GM12878 (cell line): Measurements from ENCODE around the gene GGT7. TPM values are rescaled to one million over a fixed set of nuclear protein-coding genes. Genes with fewer than 3 reads are reported as not detected.

Experiments used
- ATAC-seq: fragments of 200-7000 bp; cut with Tn5 transposase; 3 replicates; pipeline ENCODE4 v1.9.1; 2020; ENCODE audit warnings: mild to moderate bottlenecking, moderate library complexity
- BruUV-seq: library from RNA; stranded (reverse); fragments of 400-500 nt; replicated peaks from 2 replicates; lab custom pipeline; 2021; lab: Mats Ljungman, UMichigan
- CTCF ChIA-PET: fragments of 300-600 bp; sonication (Branson Sonifier 250); formaldehyde crosslinking; extraction: SDS; loops from one replicate; lab custom pipeline; 2021; ENCODE audit warnings: inconsistent platforms; lab: Yijun Ruan, JAX
- POLR2A ChIA-PET: fragments of 350-600 bp; formaldehyde crosslinking; extraction: SDS; loops from one replicate; lab custom pipeline; 2021; ENCODE audit warnings: inconsistent platforms; lab: Charles Lee
- RAD21 ChIA-PET: fragments of 300-600 bp; sonication (Branson Sonifier 250); formaldehyde crosslinking; loops from one replicate; lab custom pipeline; 2023; ENCODE audit warnings: antibody characterized with exemption; ENCODE audit not compliant: unreplicated experiment; lab: Charles Lee
- SMC1A ChIA-PET: fragments of 300-600 bp; sonication (Branson Sonifier 250); formaldehyde crosslinking; loops from one replicate; lab custom pipeline; 2023; ENCODE audit not compliant: unreplicated experiment, uncharacterized antibody; lab: Charles Lee
- DNase-seq: peaks from one replicate; pipeline ENCODE4 v3.0.0-alpha.2; 2011; ENCODE audit warnings: low read depth, low spot score
- FAIRE-seq: peaks from 3 replicates; lab custom pipeline; 2011; peaks lifted over from hg19 to GRCh38; lab: Jason Lieb, UNC
- H2AFZ ChIP-seq: 2 replicates; pipeline ENCODE4 v1.6.0; 2011; ENCODE audit warnings: low read depth, low read length, control low read depth; ENCODE audit not compliant: control insufficient read depth
- H3K27ac ChIP-seq: 2 replicates; pipeline ENCODE4 v1.5.1; 2011; ENCODE audit warnings: control low read depth; ENCODE audit not compliant: control insufficient read depth, insufficient read depth
- H3K27me3 ChIP-seq, 2 experiments: replicated peaks in 1 of 2; 2 replicates each; pipeline versions ENCODE4 v1.6.0 to v1.6.1; 2011; ENCODE audit warnings: low read length in 1 of 2; ENCODE audit not compliant: control insufficient read depth in 2 of 2, insufficient read depth in 2 of 2
- H3K36me3 ChIP-seq, 2 experiments: 2 replicates each; pipeline ENCODE4 v1.5.1; 2011; ENCODE audit warnings: low read length in 1 of 2; ENCODE audit not compliant: control insufficient read depth in 2 of 2, insufficient read depth in 2 of 2
- H3K4me1 ChIP-seq: 2 replicates; pipeline ENCODE4 v1.6.1; 2011; ENCODE audit warnings: mild to moderate bottlenecking, low read length, moderate library complexity, mixed read lengths; ENCODE audit not compliant: control insufficient read depth, insufficient read depth
- H3K4me2 ChIP-seq: 2 replicates; pipeline ENCODE4 v1.6.0; 2011; ENCODE audit warnings: control low read depth; ENCODE audit not compliant: control insufficient read depth, insufficient read depth
- H3K4me3 ChIP-seq: fragments of 200-600 bp; sonication (generic); 2 replicates; pipeline ENCODE4 v1.5.1; 2016
- H3K79me2 ChIP-seq: 2 replicates; pipeline ENCODE4 v1.6.0; 2011; ENCODE audit warnings: low read length; ENCODE audit not compliant: control insufficient read depth, insufficient read depth
- H3K9ac ChIP-seq: 2 replicates; pipeline ENCODE4 v1.8.0; 2011; ENCODE audit warnings: low read length, control low read depth, mixed read lengths; ENCODE audit not compliant: control insufficient read depth, insufficient read depth
- H3K9me3 ChIP-seq: replicated peaks from 3 replicates; pipeline ENCODE4 v1.5.1; 2011; ENCODE audit warnings: mild to moderate bottlenecking, low read length; ENCODE audit not compliant: control insufficient read depth, insufficient read depth
- H4K20me1 ChIP-seq: 2 replicates; pipeline ENCODE4 v1.6.0; 2011; ENCODE audit not compliant: control insufficient read depth, insufficient read depth
- ASH2L ChIP-seq: fragments of 300-600, 200-600 bp; sonication (generic); IDR thresholded peaks from 2 replicates; pipeline ENCODE4 v1.6.1; 2017; ENCODE audit warnings: low read depth, mild to moderate bottlenecking, borderline replicate concordance
- BACH1 ChIP-seq: fragments of 450-650 bp; IDR thresholded peaks from 2 replicates; pipeline ENCODE4 v1.6.1; 2017; ENCODE audit warnings: mild to moderate bottlenecking, borderline replicate concordance
- MYB ChIP-seq: fragments of 150-350 bp; IDR thresholded peaks from 2 replicates; pipeline ENCODE4 v1.6.1; 2014; ENCODE audit warnings: mild to moderate bottlenecking, low read depth, low read length, borderline replicate concordance
- NR2F1 ChIP-seq: fragments of 450-650 bp; conservative IDR thresholded peaks from 2 replicates; pipeline ENCODE4 v1.6.1; 2017; ENCODE audit warnings: mild to moderate bottlenecking
- NRF1 ChIP-seq: conservative IDR thresholded peaks from 2 replicates; pipeline ENCODE4 v1.6.1; 2011; ENCODE audit warnings: mild to moderate bottlenecking, low read depth, low read length, improper control_type of control experiment
- POU2F2 ChIP-seq: IDR thresholded peaks from 3 replicates; pipeline ENCODE4 v1.6.1; 2011; ENCODE audit warnings: low read depth, mild to moderate bottlenecking, low read length, borderline replicate concordance
- STAT3 ChIP-seq: IDR thresholded peaks from 2 replicates; pipeline ENCODE4 v1.6.1; 2011; ENCODE audit warnings: low read depth, low read length, improper control_type of control experiment
- TBL1XR1 ChIP-seq: IDR thresholded peaks from 2 replicates; pipeline ENCODE4 v1.6.1; 2012; ENCODE audit warnings: low read depth, low read length, improper control_type of control experiment
- USF2 ChIP-seq: IDR thresholded peaks from 2 replicates; pipeline ENCODE4 v1.6.1; 2011; ENCODE audit warnings: low read depth, low read length, improper control_type of control experiment, borderline replicate concordance
- ZBTB4 ChIP-seq: fragments of 450-650 bp; formaldehyde crosslinking; IDR thresholded peaks from 2 replicates; pipeline ENCODE4 v1.4.0; 2022; ENCODE audit warnings: mild to moderate bottlenecking, moderate library complexity
- WGBS: methylation state at CpG from one replicate; pipeline ENCODE4 v1.1.6; 2016; ENCODE audit warnings: low lambda C conversion rate; ENCODE audit not compliant: insufficient replicate concordance, insufficient coverage; ENCODE audit errors: missing lambda C conversion rate; 5-methylcytosine and 5-hydroxymethylcytosine counted together
- in situ Hi-C: fragments of 300-500 bp; cut with MboI; formaldehyde crosslinking; loops from 9 replicates; pipeline ENCODE4 v1.14.3; 2018; ENCODE audit warnings: mixed read lengths
- intact Hi-C: fragments of 100-400 bp; cut with micrococcal nuclease; formaldehyde crosslinking; loops from one replicate; pipeline ENCODE4 v1.14.2; 2022; ENCODE audit not compliant: unreplicated experiment
- polyA plus RNA-seq, 11 experiments: library from polyadenylated mRNA; depleted of rRNA in 4 of 11; unstranded in 6 of 11; stranded (reverse) in 5 of 11; fragments of >200 nt; fragmentation: Nextera tagmentation in 4 of 11; fragmentation: Illumina TruSeq in 1 of 11; extraction: Ambion mirVana in 4 of 11; extraction: Trizol in 1 of 11; gene quantifications; 1 replicate in 1 of 11; 2 replicates in 10 of 11; pipeline versions ENCODE4 v1.2.1 to v1.2.3, GENCODE V29; 2011 to 2016; ENCODE audit warnings: inconsistent platforms in 2 of 11, missing spikeins in 2 of 11, low read depth in 1 of 11
- total RNA-seq, 4 experiments: library from RNA; depleted of rRNA in 3 of 4; stranded (reverse); fragments of >200 nt in 3 of 4; fragmentation: Illumina TruSeq in 1 of 4; extraction: Trizol in 1 of 4; gene quantifications; 2 replicates each; pipeline versions ENCODE4 v1.2.1 to v1.2.3, GENCODE V29; 2013 to 2021
- TF ChIP-seq, protein P1 (sequence below): fragments of 450-650 bp; IDR thresholded peaks from 2 replicates; pipeline ENCODE4 v1.6.1; 2017; ENCODE audit warnings: borderline replicate concordance
- TF ChIP-seq, protein P2 (sequence below): IDR thresholded peaks from 2 replicates; pipeline ENCODE4 v1.6.1; 2012; ENCODE audit warnings: mild to moderate bottlenecking, low read depth, low read length

Gene GGT7
- total and polyA plus RNA-seq, 10 of the 15 experiments (the other 5 are each of a cell fraction or from before 2014, with no cell fraction given) = 0.02 to 14.7 (median 5.3) TPM

GRCh38 chr20:34861386-34862084, 11.1 kb downstream of the GGT7 start:
- no peaks in the 10 kb centered on the region for H3K9me3 ChIP-seq
- in situ Hi-C loops = no loop called here
- no peaks in the 10 kb centered on the region for H3K36me3 ChIP-seq
- ChIA-PET CTCF (interaction anchor here (1.3 kb wide), 1 partner anchor 73 kb away, joined by 3 read pairs; no protein-coding TSS in a partner anchor), RAD21 (no interaction called here), SMC1A (no interaction called here), POLR2A (interaction anchor here (1.1 kb wide), 1 partner anchor 14 kb away, joined by 3 read pairs; no protein-coding TSS in a partner anchor)
- H3K9ac ChIP-seq = no peak overlapping the region
- FAIRE-seq (no peak), ATAC-seq (no peak)
- no peaks in the 10 kb centered on the region for H3K27me3 ChIP-seq
- H3K4me1 ChIP-seq = no peaks in the 10 kb centered on the region
- H3K79me2 ChIP-seq = no peaks in the 10 kb centered on the region
- H4K20me1 ChIP-seq = no peaks in the 10 kb centered on the region
- TF ChIP-seq POU2F2 = no peak
- TF ChIP-seq ZBTB4 (CRISPR knock-in tag) = no peak
- TF ChIP-seq NR2F1 = no peak
- no peak for TF ChIP-seq TBL1XR1
- TF ChIP-seq, protein P1, sequence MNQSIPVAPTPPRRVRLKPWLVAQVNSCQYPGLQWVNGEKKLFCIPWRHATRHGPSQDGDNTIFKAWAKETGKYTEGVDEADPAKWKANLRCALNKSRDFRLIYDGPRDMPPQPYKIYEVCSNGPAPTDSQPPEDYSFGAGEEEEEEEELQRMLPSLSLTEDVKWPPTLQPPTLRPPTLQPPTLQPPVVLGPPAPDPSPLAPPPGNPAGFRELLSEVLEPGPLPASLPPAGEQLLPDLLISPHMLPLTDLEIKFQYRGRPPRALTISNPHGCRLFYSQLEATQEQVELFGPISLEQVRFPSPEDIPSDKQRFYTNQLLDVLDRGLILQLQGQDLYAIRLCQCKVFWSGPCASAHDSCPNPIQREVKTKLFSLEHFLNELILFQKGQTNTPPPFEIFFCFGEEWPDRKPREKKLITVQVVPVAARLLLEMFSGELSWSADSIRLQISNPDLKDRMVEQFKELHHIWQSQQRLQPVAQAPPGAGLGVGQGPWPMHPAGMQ = no peak
- no peak for TF ChIP-seq NRF1
- no peak for TF ChIP-seq BACH1
- TF ChIP-seq ASH2L = no peak
- TF ChIP-seq STAT3 = no peak
- TF ChIP-seq, protein P2, sequence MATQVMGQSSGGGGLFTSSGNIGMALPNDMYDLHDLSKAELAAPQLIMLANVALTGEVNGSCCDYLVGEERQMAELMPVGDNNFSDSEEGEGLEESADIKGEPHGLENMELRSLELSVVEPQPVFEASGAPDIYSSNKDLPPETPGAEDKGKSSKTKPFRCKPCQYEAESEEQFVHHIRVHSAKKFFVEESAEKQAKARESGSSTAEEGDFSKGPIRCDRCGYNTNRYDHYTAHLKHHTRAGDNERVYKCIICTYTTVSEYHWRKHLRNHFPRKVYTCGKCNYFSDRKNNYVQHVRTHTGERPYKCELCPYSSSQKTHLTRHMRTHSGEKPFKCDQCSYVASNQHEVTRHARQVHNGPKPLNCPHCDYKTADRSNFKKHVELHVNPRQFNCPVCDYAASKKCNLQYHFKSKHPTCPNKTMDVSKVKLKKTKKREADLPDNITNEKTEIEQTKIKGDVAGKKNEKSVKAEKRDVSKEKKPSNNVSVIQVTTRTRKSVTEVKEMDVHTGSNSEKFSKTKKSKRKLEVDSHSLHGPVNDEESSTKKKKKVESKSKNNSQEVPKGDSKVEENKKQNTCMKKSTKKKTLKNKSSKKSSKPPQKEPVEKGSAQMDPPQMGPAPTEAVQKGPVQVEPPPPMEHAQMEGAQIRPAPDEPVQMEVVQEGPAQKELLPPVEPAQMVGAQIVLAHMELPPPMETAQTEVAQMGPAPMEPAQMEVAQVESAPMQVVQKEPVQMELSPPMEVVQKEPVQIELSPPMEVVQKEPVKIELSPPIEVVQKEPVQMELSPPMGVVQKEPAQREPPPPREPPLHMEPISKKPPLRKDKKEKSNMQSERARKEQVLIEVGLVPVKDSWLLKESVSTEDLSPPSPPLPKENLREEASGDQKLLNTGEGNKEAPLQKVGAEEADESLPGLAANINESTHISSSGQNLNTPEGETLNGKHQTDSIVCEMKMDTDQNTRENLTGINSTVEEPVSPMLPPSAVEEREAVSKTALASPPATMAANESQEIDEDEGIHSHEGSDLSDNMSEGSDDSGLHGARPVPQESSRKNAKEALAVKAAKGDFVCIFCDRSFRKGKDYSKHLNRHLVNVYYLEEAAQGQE = no peak
- TF ChIP-seq MYB = no peak
- TF ChIP-seq USF2 = no peak
- TF ChIP-seq, all 136 proteins: peak for 0
- DNase-seq = no peak
- BruUV-seq = no TSS peak
- 74% methylated on average over 7 of the region's 7 CpGs for WGBS
- intact Hi-C loops = no loop called here
- no peak overlapping the region for H3K4me2 ChIP-seq
- H2AFZ ChIP-seq = no peak overlapping the region
- no peak overlapping the region for H3K4me3 ChIP-seq
- no peak overlapping the region for H3K27ac ChIP-seq
